Hepatocyte (in vitro differentiated cells): Measurements from ENCODE around the gene TENM4. TPM values are rescaled to one million over a fixed set of nuclear protein-coding genes. Genes with fewer than 3 reads are reported as not detected.

Experiments used
- DNase-seq: peaks from one replicate; pipeline ENCODE4 v3.0.0-alpha.2; 2016; ENCODE audit warnings: low spot score
- H2AFZ ChIP-seq: fragments of 200-600 bp; sonication (generic); 2 replicates; pipeline ENCODE4 v1.6.0; 2016; ENCODE audit warnings: antibody characterized with exemption, mild to moderate bottlenecking
- H3K27ac ChIP-seq: fragments of 200-600 bp; sonication (generic); 2 replicates; pipeline ENCODE4 v1.5.1; 2016; ENCODE audit warnings: mild to moderate bottlenecking
- H3K27me3 ChIP-seq: fragments of 200-600 bp; sonication (generic); 2 replicates; pipeline ENCODE4 v1.6.1; 2016
- H3K36me3 ChIP-seq: fragments of 200-600 bp; sonication (generic); replicated peaks from 2 replicates; pipeline ENCODE4 v1.5.1; 2016; ENCODE audit warnings: low read depth; ENCODE audit not compliant: insufficient read depth
- H3K4me1 ChIP-seq: fragments of 200-600 bp; sonication (generic); 2 replicates; pipeline ENCODE4 v1.5.1; 2016; ENCODE audit warnings: mild to moderate bottlenecking, moderate library complexity; ENCODE audit not compliant: insufficient read depth
- H3K4me2 ChIP-seq: fragments of 200-600 bp; sonication (generic); 2 replicates; pipeline ENCODE4 v1.6.0; 2016
- H3K4me3 ChIP-seq: fragments of 200-600 bp; sonication (generic); 2 replicates; pipeline ENCODE4 v1.5.1; 2016; ENCODE audit warnings: mild to moderate bottlenecking
- H3K79me2 ChIP-seq: fragments of 200-600 bp; sonication (generic); 2 replicates; pipeline ENCODE4 v1.6.0; 2017; ENCODE audit warnings: mild to moderate bottlenecking
- H3K9me2 ChIP-seq: fragments of 200-600 bp; sonication (generic); replicated peaks from 2 replicates; pipeline ENCODE4 v1.6.0; 2017; ENCODE audit warnings: mild to moderate bottlenecking; ENCODE audit not compliant: insufficient read depth
- H3K9me3 ChIP-seq: fragments of 200-600 bp; sonication (generic); 2 replicates; pipeline ENCODE4 v1.5.1; 2016; ENCODE audit warnings: low read depth, mild to moderate bottlenecking
- H4K20me1 ChIP-seq: fragments of 200-600 bp; sonication (generic); 2 replicates; pipeline ENCODE4 v1.6.0; 2016; ENCODE audit warnings: mild to moderate bottlenecking; ENCODE audit not compliant: insufficient read depth, poor library complexity, severe bottlenecking
- EZH2 ChIP-seq: fragments of 200-600 bp; sonication (generic); IDR thresholded peaks from 2 replicates; pipeline ENCODE4 v1.6.1; 2016; ENCODE audit warnings: antibody characterized with exemption, mild to moderate bottlenecking, borderline replicate concordance
- EZH2phosphoT487 ChIP-seq: fragments of 200-600 bp; sonication (generic); IDR thresholded peaks from one replicate; pipeline ENCODE4 v1.6.1; 2018; ENCODE audit warnings: antibody characterized with exemption, mild to moderate bottlenecking, low read depth, moderate library complexity; ENCODE audit not compliant: unreplicated experiment, severe bottlenecking
- WGBS: methylation state at CpG from one replicate; pipeline ENCODE4 v1.1.6; 2016; ENCODE audit warnings: low lambda C conversion rate; ENCODE audit errors: missing lambda C conversion rate; 5-methylcytosine and 5-hydroxymethylcytosine counted together
- polyA plus RNA-seq: library from polyadenylated mRNA; unstranded; fragments of >200 nt; fragmentation: Nextera tagmentation; extraction: Ambion mirVana; gene quantifications from 2 replicates; pipeline ENCODE4 v1.2.1, GENCODE V29; 2016
- total RNA-seq: library from RNA; depleted of rRNA; stranded (reverse); fragments of >200 nt; gene quantifications from 2 replicates; pipeline ENCODE4 v1.2.3, GENCODE V29; 2014
- TF ChIP-seq, protein P1 (sequence below): fragments of 200-600 bp; sonication (generic); IDR thresholded peaks from 2 replicates; pipeline ENCODE4 v1.5.1; 2016; ENCODE audit warnings: antibody characterized with exemption, mild to moderate bottlenecking; ENCODE audit not compliant: poor library complexity

TENM4 gene
- total and polyA plus RNA-seq, 2 experiments from 2014 or later, result 18.4 to 18.7 TPM

DNA sequence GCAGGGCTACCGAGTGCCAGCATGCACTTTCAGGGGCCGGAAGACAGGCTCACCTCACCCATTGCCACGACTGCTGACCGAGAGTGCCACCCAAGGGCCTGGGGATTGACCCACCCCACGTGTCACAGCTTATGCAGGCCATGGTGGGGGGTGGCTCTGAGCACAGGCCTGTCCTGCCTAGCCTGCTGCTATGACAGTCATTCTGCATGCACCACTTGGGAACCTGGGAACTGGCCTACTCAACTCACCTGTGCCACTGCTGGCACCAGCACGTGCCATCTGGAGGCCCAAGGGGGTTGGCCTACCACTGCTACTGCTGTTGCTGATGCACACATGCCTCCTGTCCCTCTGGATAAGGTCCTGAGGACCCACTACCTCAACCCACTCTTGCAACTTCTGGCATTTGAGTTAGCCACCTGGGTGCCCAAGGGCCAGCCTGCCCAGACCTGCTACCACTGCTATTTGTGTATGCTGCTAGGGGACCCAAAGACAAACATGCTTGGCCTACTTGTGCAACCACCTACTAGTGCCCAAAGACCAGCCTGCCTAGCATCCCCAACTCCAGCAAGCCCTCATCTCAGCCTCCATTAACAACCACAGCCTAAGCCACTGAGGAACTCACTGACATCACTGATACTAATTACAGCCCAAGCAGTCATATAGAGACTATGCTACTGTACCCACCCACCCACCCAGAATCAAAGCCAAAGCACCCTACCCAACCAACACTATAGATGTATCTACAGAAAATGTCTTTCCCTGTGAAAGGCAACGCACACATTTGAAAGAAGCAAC is 807.1 kb downstream of the TENM4 start:
- no peak overlapping the region for H3K4me3 ChIP-seq
- no peaks in the 10 kb centered on the region for H3K9me2 ChIP-seq
- peaks cover 8% of the 10 kb centered on the region for H3K9me3 ChIP-seq
- TF ChIP-seq, protein P1, sequence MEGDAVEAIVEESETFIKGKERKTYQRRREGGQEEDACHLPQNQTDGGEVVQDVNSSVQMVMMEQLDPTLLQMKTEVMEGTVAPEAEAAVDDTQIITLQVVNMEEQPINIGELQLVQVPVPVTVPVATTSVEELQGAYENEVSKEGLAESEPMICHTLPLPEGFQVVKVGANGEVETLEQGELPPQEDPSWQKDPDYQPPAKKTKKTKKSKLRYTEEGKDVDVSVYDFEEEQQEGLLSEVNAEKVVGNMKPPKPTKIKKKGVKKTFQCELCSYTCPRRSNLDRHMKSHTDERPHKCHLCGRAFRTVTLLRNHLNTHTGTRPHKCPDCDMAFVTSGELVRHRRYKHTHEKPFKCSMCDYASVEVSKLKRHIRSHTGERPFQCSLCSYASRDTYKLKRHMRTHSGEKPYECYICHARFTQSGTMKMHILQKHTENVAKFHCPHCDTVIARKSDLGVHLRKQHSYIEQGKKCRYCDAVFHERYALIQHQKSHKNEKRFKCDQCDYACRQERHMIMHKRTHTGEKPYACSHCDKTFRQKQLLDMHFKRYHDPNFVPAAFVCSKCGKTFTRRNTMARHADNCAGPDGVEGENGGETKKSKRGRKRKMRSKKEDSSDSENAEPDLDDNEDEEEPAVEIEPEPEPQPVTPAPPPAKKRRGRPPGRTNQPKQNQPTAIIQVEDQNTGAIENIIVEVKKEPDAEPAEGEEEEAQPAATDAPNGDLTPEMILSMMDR, result no peak
- TF ChIP-seq EZH2phosphoT487 (no peak), EZH2 (no peak)
- WGBS, result 85% methylated on average over 7 of the region's 7 CpGs
- H4K20me1 ChIP-seq, result no peaks in the 10 kb centered on the region
- H3K4me2 ChIP-seq, result no peak overlapping the region
- H3K27me3 ChIP-seq, result no peaks in the 10 kb centered on the region
- no peak overlapping the region for H2AFZ ChIP-seq
- no peaks in the 10 kb centered on the region for H3K79me2 ChIP-seq
- no peak for DNase-seq
- H3K27ac ChIP-seq, result no peak overlapping the region
- no peaks in the 10 kb centered on the region for H3K36me3 ChIP-seq
- H3K4me1 ChIP-seq, result no peaks in the 10 kb centered on the region

DNA sequence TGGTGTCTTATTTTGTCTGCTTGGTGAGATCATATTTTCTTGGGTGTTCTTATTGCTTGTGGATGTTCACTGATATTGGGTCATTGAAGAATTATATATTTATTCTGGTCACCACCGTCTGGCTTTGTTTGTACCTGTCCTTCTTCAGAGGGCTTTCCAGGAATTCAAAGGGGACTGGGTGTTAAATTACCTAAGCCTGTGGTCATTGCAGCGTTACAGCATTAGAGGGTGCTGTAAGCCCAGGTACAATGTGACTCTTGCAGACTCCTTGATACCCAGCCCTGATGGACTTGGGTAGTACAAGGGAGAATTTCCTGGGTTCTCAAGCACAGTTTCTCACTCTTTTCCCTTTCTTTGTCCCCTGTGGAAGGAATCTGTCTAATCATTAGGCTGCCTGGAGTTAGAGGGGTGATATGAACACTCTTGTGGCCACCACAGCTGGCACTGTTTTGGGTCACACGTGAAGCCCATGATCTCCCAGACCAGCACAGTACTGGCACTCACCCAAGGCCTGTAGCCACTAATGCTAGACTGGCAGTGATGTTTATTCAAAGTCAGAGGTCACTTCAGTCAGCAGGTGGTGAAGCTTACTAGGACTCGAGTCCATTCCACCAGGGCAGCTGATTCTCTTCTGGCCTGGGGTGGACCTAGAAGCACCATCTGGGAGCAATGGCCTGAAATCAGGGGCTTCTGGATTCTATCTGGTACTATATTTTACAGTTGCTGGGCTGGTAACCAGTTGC is 810.1 kb downstream of the TENM4 start:
- DNase-seq, result no peak
- H4K20me1 ChIP-seq, result no peaks in the 10 kb centered on the region
- no peaks in the 10 kb centered on the region for H3K36me3 ChIP-seq
- no peak overlapping the region for H3K27ac ChIP-seq
- no peaks in the 10 kb centered on the region for H3K79me2 ChIP-seq
- no peak overlapping the region for H3K4me2 ChIP-seq
- no peaks in the 10 kb centered on the region for H3K27me3 ChIP-seq
- no peaks in the 10 kb centered on the region for H3K9me2 ChIP-seq
- no peak for TF ChIP-seq EZH2phosphoT487
- TF ChIP-seq, protein P1, result no peak
- no peak for TF ChIP-seq EZH2
- no peaks in the 10 kb centered on the region for H3K4me1 ChIP-seq
- no peak overlapping the region for H2AFZ ChIP-seq
- H3K9me3 ChIP-seq, result peaks cover 8% of the 10 kb centered on the region
- 84% methylated on average over 4 of the region's 4 CpGs for WGBS
- no peak overlapping the region for H3K4me3 ChIP-seq

DNA sequence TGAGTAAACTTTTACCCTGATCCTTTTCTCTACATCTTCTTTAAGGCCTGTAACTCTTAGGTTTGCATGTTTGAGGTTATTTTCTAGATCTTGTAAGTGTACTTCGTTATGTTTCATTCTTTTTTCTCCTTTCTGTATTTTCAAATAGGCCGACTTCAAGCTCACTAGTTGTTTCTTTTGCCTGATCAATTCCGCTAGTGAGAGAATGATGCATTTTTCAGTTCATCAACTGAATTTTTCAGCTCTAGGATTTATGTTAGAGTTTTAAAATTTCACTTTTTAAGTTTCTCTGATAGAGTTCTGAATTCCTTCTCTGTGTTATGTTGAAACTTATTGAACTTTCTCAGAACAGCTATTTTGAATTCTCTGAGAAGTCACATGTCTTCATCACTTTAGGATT is 810.7 kb downstream of the TENM4 start:
- Histone ChIP-seq H3K9me3 (peaks cover 8% of the 10 kb centered on the region), H3K4me1 (no peaks in the 10 kb centered on the region), H3K9me2 (no peaks in the 10 kb centered on the region), H3K4me3 (no peak overlapping the region), H4K20me1 (no peaks in the 10 kb centered on the region), H3K79me2 (no peaks in the 10 kb centered on the region), H3K27me3 (no peaks in the 10 kb centered on the region), H3K4me2 (no peak overlapping the region), H2AFZ (no peak overlapping the region), H3K36me3 (no peaks in the 10 kb centered on the region), H3K27ac (no peak overlapping the region)
- WGBS, result 90% methylated on average over 3 of the region's 3 CpGs
- no peak for DNase-seq
- TF ChIP-seq, protein P1, result no peak
- no peak for TF ChIP-seq EZH2
- TF ChIP-seq EZH2phosphoT487, result no peak
